ENCODE measurements around the gene CGRRF1. TPM values are rescaled to one million over a fixed set of nuclear protein-coding genes. Genes with fewer than 3 reads are reported as not detected.

Gene CGRRF1
- total and polyA plus RNA-seq, 2 of the 13 experiments (the other 11 are each of a cell fraction or from before 2014, with no cell fraction given) = 16.8 to 18.2 TPM

DNA sequence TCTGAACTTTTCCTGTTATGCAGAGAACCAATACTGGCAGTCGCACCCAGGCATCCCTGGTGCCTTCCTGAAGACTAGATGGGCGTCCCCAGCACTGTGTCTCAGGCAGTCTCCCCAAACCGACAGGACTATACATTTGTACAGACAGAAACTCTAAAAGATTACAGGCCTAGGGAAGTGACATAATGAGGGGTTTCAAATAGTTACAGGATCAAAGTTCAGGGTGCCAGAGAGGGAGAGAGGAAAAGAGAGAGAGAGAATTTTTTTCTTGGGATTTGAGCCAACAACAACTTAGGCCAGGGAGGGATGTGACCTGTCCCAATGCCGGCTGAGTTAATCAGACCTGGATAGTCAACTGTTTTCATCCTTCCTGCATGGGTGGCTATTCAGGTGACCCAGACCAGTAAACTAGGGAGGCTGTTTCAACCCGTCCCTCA, 11.6 kb upstream of the CGRRF1 start (continued):
- TF ChIP-seq, protein P1, sequence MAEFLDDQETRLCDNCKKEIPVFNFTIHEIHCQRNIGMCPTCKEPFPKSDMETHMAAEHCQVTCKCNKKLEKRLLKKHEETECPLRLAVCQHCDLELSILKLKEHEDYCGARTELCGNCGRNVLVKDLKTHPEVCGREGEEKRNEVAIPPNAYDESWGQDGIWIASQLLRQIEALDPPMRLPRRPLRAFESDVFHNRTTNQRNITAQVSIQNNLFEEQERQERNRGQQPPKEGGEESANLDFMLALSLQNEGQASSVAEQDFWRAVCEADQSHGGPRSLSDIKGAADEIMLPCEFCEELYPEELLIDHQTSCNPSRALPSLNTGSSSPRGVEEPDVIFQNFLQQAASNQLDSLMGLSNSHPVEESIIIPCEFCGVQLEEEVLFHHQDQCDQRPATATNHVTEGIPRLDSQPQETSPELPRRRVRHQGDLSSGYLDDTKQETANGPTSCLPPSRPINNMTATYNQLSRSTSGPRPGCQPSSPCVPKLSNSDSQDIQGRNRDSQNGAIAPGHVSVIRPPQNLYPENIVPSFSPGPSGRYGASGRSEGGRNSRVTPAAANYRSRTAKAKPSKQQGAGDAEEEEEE (CRISPR knock-in tag; IDR thresholded peaks at IDR 0.05; ENCODE audit: borderline replicate concordance) = no peak
- no peak for TF ChIP-seq ZNF709 (CRISPR knock-in tag; IDR thresholded peaks at IDR 0.05)
- TF ChIP-seq HOXA3 (CRISPR knock-in tag; IDR thresholded peaks at IDR 0.05) = 0 out of 2 replicates have a peak, but pooled peaks have one; percentile 27
- TF ChIP-seq SUZ12 (IDR thresholded peaks at IDR 0.05; ENCODE audit: low read depth, low read length) = no peak
- 0 out of 2 replicates have a peak, but pooled peaks have one; percentile 45 for TF ChIP-seq HDAC1 (CRISPR knock-in tag; IDR thresholded peaks at IDR 0.05)
- TF ChIP-seq, protein P2, sequence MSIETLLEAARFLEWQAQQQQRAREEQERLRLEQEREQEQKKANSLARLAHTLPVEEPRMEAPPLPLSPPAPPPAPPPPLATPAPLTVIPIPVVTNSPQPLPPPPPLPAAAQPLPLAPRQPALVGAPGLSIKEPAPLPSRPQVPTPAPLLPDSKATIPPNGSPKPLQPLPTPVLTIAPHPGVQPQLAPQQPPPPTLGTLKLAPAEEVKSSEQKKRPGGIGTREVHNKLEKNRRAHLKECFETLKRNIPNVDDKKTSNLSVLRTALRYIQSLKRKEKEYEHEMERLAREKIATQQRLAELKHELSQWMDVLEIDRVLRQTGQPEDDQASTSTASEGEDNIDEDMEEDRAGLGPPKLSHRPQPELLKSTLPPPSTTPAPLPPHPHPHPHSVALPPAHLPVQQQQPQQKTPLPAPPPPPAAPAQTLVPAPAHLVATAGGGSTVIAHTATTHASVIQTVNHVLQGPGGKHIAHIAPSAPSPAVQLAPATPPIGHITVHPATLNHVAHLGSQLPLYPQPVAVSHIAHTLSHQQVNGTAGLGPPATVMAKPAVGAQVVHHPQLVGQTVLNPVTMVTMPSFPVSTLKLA (IDR thresholded peaks at IDR 0.05) = no peak
- no peak for TF ChIP-seq JARID2 (CRISPR knock-in tag; IDR thresholded peaks at IDR 0.05; ENCODE audit: insufficient replicate concordance)
- TF ChIP-seq TCF7L2 (IDR thresholded peaks at IDR 0.05; ENCODE audit: low read depth, low read length) = no peak
- TF ChIP-seq PHF21A (CRISPR knock-in tag; IDR thresholded peaks at IDR 0.05) = peak; percentile 71; the same call in 1 of the 2 replicates
- no peak for TF ChIP-seq PAF1 (CRISPR knock-in tag; IDR thresholded peaks at IDR 0.05)
- TF ChIP-seq, protein P3, sequence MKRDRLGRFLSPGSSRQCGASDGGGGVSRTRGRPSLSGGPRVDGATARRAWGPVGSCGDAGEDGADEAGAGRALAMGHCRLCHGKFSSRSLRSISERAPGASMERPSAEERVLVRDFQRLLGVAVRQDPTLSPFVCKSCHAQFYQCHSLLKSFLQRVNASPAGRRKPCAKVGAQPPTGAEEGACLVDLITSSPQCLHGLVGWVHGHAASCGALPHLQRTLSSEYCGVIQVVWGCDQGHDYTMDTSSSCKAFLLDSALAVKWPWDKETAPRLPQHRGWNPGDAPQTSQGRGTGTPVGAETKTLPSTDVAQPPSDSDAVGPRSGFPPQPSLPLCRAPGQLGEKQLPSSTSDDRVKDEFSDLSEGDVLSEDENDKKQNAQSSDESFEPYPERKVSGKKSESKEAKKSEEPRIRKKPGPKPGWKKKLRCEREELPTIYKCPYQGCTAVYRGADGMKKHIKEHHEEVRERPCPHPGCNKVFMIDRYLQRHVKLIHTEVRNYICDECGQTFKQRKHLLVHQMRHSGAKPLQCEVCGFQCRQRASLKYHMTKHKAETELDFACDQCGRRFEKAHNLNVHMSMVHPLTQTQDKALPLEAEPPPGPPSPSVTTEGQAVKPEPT (CRISPR knock-in tag; IDR thresholded peaks at IDR 0.05; ENCODE audit: low read depth) = no peak
- no peak for TF ChIP-seq NFKB2 (CRISPR knock-in tag; IDR thresholded peaks at IDR 0.05; ENCODE audit: borderline replicate concordance)
- no peak for TF ChIP-seq ZNF33B (CRISPR knock-in tag; IDR thresholded peaks at IDR 0.05)
- TF ChIP-seq SNAI1 (CRISPR knock-in tag; IDR thresholded peaks at IDR 0.05; ENCODE audit: borderline replicate concordance) = 0 out of 2 replicates have a peak, but pooled peaks have one; percentile 28
- TF ChIP-seq, protein P4, sequence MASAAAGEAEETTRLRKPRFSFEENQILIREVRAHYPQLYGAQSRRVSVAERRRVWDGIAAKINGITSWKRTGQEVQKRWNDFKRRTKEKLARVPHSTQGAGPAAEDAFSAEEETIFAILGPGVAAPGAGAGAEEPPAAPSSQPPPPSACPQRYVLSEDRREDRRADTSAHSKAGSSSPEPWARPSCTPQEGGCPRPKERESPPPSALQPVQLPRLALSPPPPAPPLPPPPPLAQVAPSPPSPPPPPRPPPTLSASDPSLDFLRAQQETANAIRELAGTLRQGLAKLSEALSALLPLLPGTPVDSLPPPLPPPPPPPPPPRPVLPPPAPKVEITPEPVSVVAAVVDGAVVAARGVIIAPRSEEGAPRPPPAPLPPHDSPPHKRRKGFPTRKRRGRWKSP (CRISPR knock-in tag; IDR thresholded peaks at IDR 0.05) = no peak; the same call in 1 of the 2 replicates
- TF ChIP-seq GABPA (IDR thresholded peaks at IDR 0.05; ENCODE audit: low read depth, low read length) = no peak
- peak; percentile 38; the same call in 1 of the 2 replicates for TF ChIP-seq GABPA (CRISPR knock-in tag; IDR thresholded peaks at IDR 0.05; ENCODE audit: low read depth)
- TF ChIP-seq SMARCE1 (IDR thresholded peaks at IDR 0.05; ENCODE audit: borderline replicate concordance) = no peak
- TF ChIP-seq KLF11 (CRISPR knock-in tag; IDR thresholded peaks at IDR 0.05) = peak; percentile 30; the same call in 1 of the 2 replicates

All from HepG2 (cell line).